ENCODE data around the gene LFNG.

The LFNG gene

DNA sequence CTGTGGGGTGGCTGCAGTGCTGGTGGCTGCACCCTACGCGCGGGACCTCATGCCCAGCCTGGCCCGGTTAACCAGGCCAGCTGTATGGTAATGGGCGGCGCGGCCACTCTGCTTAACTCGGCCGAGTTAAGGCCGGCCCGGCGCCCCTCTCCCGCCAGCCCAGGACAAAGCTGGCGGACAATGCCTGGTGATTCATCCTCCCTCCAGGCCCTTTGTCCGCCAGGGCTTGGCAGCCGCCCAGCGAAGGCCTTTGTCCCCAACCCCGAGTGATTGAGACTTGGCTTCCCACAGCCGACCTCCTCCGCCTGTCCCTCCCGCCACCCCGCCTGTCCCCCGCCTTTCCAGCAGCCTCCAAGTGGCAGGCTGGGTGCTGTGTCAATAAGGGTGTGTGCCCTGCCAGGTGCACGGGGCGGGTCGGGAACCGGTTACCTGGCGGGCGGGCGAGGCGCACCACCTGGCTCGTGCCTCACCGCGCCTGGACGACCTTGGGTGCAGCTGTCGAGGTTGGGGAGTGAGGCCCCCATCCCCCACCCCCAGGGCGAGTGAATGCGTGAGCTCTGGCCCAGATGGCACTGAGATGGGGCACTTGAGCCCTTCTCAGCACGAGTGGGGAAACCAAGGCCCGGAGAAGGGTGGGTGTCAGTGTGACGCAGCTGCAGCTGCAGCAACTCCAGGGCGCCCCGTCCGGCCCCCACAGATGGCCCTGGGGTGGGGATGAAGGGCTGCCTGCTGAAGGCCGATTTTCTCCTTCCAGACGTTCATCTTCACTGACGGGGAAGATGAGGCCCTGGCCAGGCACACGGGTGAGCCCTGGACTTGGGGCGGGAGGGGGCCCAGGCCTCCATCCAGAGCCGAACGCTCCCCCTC lies 4.6 kb downstream of the LFNG start:
- H3K4me2 ChIP-seq (ENCODE audit: low read length) = no peak overlapping the region; the same call in 1 of the 2 replicates
- H3K9me2 ChIP-seq (replicated peaks; ENCODE audit: control insufficient read depth, low read length) = no peaks in the 10 kb centered on the region
- no peak overlapping the region for H3K4me3 ChIP-seq (ENCODE audit: low read length)
- no peaks in the 10 kb centered on the region for H3K9me3 ChIP-seq (ENCODE audit: control insufficient read depth, insufficient read depth, low read length)
- H4K20me1 ChIP-seq (ENCODE audit: control insufficient read depth, insufficient read depth, low read depth, low read length) = peaks cover 5% of the 10 kb centered on the region; the same call in 1 of the 2 replicates
- no peak for TF ChIP-seq EZH2phosphoT487 (IDR thresholded peaks at IDR 0.05; ENCODE audit: borderline replicate concordance, low read length)
- no peak for TF ChIP-seq CTCF (IDR thresholded peaks at IDR 0.05; ENCODE audit: low read depth, low read length, poor library complexity, severe bottlenecking)
- H3K27me3 ChIP-seq (ENCODE audit: control insufficient read depth, low read length) = peaks cover 55% of the 10 kb centered on the region
- no peak overlapping the region for H3K27ac ChIP-seq (ENCODE audit: low read depth, low read length)
- peaks cover 39% of the 10 kb centered on the region for H3K4me1 ChIP-seq (ENCODE audit: control insufficient read depth, low read length)
- H3K36me3 ChIP-seq (ENCODE audit: control insufficient read depth, low read length) = no peaks in the 10 kb centered on the region
- peaks cover 9% of the 10 kb centered on the region for H3F3A ChIP-seq (ENCODE audit: control insufficient read depth, insufficient read depth)
- H3K79me2 ChIP-seq (ENCODE audit: control insufficient read depth, low read length) = no peaks in the 10 kb centered on the region

- Histone ChIP-seq H3F3A (ENCODE audit: control insufficient read depth, insufficient read depth) (peaks cover 9% of the 10 kb centered on the region), H3K36me3 (ENCODE audit: control insufficient read depth, low read length) (no peaks in the 10 kb centered on the region), H3K4me3 (ENCODE audit: low read length) (no peak overlapping the region), H3K27ac (ENCODE audit: low read depth, low read length) (no peak overlapping the region), H4K20me1 (ENCODE audit: control insufficient read depth, insufficient read depth, low read depth, low read length) (peaks cover 5% of the 10 kb centered on the region; the same call in 1 of the 2 replicates), H3K4me2 (ENCODE audit: low read length) (no peak overlapping the region; the same call in 1 of the 2 replicates), H3K79me2 (ENCODE audit: control insufficient read depth, low read length) (no peaks in the 10 kb centered on the region), H3K27me3 (ENCODE audit: control insufficient read depth, low read length) (peaks cover 54% of the 10 kb centered on the region), H3K4me1 (ENCODE audit: control insufficient read depth, low read length) (peaks cover 46% of the 10 kb centered on the region), H3K9me2 (replicated peaks; ENCODE audit: control insufficient read depth, low read length) (no peaks in the 10 kb centered on the region), H3K9me3 (ENCODE audit: control insufficient read depth, insufficient read depth, low read length) (no peaks in the 10 kb centered on the region)
- TF ChIP-seq EZH2phosphoT487 (IDR thresholded peaks at IDR 0.05; ENCODE audit: borderline replicate concordance, low read length) (no peak), CTCF (IDR thresholded peaks at IDR 0.05; ENCODE audit: low read depth, low read length, poor library complexity, severe bottlenecking) (no peak)
Observed at GRCh38 chr7:2524808-2525657, 5.5 kb downstream of the LFNG start.

GRCh38 chr7:2525658-2526630 lies 6.4 kb downstream of the LFNG start:
- H3K9me3 ChIP-seq (ENCODE audit: control insufficient read depth, insufficient read depth, low read length) = no peaks in the 10 kb centered on the region
- peaks cover 47% of the 10 kb centered on the region for H3K4me1 ChIP-seq (ENCODE audit: control insufficient read depth, low read length)
- peaks cover 9% of the 10 kb centered on the region for H3F3A ChIP-seq (ENCODE audit: control insufficient read depth, insufficient read depth)
- peaks cover 45% of the 10 kb centered on the region for H3K27me3 ChIP-seq (ENCODE audit: control insufficient read depth, low read length)
- TF ChIP-seq EZH2phosphoT487 (IDR thresholded peaks at IDR 0.05; ENCODE audit: borderline replicate concordance, low read length) = no peak
- TF ChIP-seq CTCF (IDR thresholded peaks at IDR 0.05; ENCODE audit: low read depth, low read length, poor library complexity, severe bottlenecking) = no peak
- H3K79me2 ChIP-seq (ENCODE audit: control insufficient read depth, low read length) = no peaks in the 10 kb centered on the region
- H3K9me2 ChIP-seq (replicated peaks; ENCODE audit: control insufficient read depth, low read length) = no peaks in the 10 kb centered on the region
- H3K27ac ChIP-seq (ENCODE audit: low read depth, low read length) = no peak overlapping the region
- no peaks in the 10 kb centered on the region for H3K36me3 ChIP-seq (ENCODE audit: control insufficient read depth, low read length)
- H3K4me2 ChIP-seq (ENCODE audit: low read length) = no peak overlapping the region
- peaks cover 5% of the 10 kb centered on the region; the same call in 1 of the 2 replicates for H4K20me1 ChIP-seq (ENCODE audit: control insufficient read depth, insufficient read depth, low read depth, low read length)
- no peak overlapping the region for H3K4me3 ChIP-seq (ENCODE audit: low read length)
